ENCODE data around the gene FIZ1.

The FIZ1 gene

DNA sequence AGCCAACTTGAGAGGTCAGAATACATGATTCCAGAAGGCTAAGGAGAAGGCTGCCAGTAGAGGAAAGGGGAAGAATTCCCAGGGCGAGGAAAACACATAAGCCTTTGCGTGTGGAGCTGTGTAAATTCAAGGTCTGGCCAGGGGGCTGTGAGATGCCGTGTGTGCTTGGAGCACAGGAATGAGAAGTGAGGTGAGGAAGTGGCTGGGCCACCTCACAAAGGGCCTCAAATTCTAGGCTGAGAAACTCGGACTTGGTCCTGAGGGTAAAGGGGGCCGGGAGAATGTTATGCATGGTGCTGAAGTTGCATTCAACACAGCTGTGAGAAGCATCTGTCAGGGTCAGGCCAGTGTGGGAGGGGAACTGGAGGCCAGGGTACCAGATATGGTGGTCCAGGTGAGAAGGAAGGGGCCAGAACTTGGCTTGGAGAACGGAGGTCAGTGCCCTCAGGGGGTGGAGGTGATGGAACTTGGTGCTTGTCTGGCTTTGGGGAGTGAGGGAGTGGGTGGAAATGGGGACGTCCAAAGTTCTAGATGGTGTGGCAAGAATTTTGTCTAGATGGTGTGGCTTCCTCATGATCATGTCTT lies 36.6 kb upstream of the FIZ1 start:
- DNase-seq (ENCODE audit: low read depth, low spot score): no peak

DNA sequence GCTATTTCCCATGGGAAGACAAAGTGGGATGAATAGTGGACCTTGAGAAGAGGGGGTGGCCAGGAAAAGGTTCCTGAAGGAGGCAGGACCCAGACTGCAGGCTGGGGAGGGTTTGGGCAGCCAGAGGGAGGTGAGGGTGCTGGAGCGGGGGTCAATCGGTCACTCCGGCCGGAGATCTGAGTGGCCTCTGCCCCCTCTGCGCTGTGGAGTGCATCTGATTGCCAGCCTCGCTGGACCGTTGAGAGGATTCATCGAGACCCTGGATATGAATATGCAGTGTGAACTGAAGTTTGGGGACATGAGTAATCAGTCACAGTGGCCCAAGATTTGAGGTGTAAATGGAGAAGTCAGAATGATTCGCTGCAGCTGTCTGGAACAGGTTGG lies 36.0 kb upstream of the FIZ1 start:
- DNase-seq (ENCODE audit: low read depth, low spot score): no peak

DNA sequence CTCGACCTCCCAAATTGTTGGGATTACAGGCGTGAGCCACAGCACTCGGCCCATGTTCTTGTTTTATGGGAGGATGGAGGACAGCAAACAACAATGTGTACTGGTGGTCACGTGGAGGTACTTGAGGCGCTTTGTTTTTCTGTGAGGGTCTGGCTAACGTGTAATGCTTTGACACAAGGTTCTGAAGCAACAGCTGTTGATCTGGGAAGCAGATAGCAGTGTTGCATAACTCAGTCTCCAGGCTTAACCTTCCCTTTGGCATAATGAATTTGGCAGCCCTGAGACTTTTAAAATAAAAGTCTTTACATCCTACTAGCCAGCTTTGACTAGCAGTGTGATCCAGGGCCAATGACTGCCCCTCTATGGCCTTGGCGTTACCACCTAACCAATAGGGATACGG lies 34.5 kb upstream of the FIZ1 start:
- no peak for DNase-seq (ENCODE audit: low read depth, low spot score)

DNA sequence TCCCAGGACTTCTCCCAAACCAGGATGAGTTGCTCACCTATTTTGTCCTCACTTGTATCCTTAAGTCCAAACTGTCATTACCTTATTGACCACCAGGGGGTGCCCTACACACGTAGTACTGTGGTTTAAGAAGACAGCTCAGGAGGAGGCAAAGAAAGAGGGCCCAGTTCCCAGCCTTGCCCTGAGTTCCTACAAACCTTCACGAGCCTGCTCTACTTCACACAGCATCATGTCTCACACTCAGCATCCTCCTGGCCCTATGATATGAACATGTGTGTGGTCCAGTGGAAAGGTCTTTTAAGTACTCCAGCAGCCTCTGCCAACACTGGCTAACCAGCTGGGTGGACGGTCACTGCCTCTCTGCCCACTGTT lies 33.1 kb upstream of the FIZ1 start:
- DNase-seq (ENCODE audit: low read depth, low spot score): no peak

DNA sequence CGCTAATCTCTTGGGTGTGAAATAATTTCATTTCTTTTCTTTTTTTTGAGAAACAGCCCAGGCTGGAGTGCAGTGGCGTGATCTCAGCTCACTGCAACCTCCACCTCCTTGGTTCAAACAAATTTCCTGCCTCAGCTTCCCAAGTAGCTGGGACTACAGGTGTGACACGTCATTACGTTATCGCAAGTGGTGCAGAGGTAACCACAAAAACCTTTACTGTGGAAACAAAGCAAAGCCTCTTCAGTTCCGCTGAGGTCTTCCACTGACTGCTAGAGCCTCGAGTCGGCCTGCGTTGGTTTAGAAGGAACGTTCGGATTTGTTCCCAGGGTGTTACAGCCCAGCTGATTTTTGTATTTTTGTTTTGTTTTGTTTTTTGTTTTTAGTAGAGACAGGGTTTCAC lies 27.0 kb upstream of the FIZ1 start:
- no peak for DNase-seq (ENCODE audit: low read depth, low spot score)

DNA sequence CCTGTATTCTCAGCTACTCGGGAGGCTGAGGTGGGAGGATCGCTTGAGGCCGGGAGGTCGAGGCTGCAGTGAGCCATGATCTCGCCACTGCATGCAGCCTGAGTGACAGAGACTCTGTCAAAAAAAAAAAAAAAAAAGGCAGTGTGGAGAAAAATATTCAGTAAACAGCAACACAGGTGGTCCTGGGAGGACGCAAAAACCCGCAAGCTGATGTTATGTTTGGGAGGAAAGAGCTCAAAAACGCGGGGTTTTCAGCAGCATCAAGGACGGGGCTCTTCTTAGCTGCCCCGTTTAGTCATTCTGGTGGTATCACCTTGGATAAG lies 25.6 kb upstream of the FIZ1 start:
- DNase-seq (ENCODE audit: low read depth, low spot score): no peak

DNA sequence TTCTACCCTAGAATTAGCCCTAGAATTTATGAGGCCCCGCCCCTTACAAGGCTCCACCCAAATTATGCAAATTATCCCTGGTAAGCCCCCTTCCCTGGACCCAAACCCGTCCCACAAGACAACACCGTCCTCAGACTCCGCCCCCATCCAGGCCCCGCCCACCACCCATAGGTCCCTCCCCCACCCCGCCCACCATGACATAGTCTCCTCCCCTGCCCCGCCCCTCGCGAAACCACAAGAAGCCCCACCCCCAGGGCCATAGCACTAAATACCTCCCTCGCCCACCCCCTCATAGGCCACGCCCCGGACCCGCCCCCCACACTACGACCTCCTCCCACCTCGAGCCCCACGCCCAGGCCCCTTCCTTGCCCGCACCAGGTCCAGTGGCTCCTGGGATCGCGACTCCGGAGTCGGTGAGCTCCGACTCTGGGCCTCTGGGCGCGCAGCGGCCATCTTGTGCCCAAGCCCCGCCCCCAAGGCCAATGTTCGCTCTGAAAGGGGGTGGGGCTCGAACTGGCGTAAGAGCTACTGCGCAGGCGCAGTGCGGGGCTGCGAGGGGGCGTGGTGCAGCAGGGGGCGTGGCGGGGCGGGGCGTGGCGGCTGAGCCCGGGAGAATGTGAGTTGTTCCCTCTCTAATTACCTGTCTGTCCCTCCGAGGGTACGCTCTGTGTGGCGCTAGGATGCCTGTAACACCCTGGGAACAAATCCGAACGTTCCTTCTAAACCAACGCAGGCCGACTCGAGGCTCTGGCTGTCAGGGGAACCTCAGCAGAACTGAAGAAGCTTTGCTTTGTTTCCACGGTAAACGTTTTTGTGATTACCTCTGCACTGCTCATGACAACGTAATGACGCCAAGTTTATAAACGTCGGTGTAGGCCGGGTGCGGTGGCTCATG lies 25.0 kb upstream of the FIZ1 start, which contains the start of gene ZNF784:
TSS of gene ZNF784 (minus strand) at position 458 of the 895 bp plus-strand sequence. CDS start at position 453, 5 bp downstream.
- no peak for DNase-seq (ENCODE audit: low read depth, low spot score)

DNA sequence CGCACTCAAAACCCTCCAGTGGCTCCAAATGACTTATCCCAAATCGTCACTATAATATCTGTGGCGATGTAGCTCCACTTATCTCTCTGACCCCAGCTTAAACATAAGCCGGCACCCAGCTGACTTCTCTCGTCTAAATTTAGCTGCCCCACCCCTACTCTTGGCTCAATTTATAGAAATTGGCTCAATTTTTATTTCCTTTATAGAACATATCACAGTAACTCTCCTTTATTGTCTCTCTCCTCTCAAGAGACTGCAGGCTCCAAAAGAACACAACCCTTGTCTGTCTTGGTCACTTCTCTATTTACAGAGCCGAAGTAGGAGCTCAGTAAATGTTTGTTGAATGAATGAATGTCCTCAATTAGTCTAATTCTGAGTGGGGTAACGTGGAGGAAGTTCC lies 24.2 kb upstream of the FIZ1 start:
- no peak for DNase-seq (ENCODE audit: low read depth, low spot score)

DNA sequence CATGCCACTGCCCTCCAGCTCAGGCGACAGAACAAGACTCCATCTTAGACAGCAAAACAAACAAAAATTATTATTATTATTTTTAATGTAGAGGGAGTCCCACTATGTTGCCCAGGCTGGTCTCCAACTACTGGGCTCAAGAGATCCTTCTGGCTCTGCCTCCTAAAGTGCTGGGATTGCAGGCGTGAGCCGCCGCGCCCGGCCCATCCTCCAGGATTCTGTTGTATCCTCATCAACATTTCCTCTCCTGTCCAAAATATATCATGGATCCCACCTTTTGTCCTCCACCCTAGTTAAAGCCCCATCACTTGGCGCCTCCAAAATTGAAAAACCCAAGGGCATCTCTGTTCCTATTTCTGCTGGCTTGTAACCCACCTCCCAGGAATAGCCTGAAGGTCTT lies 23.8 kb upstream of the FIZ1 start:
- DNase-seq (ENCODE audit: low read depth, low spot score): no peak

DNA sequence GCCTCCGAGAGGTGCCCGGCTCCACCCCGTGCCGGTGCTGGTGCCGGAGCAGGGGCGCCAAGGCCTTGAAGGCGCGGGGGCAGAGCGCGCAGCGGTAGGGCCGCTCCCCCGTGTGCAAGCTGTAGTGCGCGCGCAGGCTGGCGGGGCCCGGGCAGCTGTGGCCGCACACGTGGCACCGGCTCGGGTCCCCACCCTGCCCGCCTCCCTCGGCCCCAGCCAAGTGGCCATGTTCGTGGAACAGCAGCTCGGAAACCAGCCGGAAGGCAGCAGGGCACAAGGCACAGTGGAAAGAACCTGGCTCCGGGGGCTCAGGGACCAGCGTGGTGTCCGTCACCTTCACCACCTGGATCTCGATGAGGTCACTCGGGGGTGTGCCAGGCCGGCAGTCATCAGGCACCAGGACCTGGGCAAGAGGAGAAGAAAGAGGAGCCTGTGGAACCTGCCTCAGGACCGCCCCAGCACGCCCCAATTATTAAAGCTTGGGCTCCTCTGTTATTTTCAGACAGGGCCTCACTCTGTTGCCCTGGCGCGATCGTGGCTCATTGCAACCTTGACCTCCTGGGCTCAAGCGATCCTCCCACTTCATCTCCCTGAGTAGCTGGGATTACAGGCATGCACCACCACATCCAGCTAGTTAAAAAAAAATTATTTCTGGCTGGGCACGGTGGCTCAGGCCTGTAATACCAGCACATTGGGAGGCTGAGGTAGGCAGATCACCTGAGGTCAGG lies 23.1 kb upstream of the FIZ1 start:
- DNase-seq (ENCODE audit: low read depth, low spot score): no peak

DNA sequence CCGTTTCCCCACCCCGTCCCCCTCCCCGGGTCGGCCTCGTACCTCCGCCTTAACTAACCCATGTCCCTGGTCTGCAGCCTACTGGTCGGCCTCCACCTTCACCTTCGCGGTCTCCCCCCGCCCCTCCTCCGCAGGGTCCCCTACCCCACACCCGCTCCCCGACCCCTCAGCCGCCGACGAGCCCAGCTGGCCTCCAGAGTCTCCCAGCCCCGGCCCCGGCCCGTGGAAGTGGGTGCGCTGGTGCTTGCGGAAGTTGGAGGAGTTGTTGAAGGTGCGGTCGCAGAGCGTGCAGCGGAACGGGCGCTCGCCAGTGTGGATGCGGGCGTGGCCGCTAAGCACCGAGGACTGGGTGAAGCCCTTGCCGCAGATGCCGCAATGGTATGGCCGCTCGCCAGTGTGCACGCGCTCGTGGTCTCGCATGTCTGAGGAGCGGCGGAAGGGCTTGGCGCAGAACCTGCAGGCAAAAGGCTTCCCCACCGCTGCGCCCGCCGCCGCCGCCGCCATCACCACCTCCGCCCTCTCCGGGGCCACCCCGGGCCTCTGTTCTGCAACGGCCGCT lies 22.4 kb upstream of the FIZ1 start:
- no peak for DNase-seq (ENCODE audit: low read depth, low spot score)

DNA sequence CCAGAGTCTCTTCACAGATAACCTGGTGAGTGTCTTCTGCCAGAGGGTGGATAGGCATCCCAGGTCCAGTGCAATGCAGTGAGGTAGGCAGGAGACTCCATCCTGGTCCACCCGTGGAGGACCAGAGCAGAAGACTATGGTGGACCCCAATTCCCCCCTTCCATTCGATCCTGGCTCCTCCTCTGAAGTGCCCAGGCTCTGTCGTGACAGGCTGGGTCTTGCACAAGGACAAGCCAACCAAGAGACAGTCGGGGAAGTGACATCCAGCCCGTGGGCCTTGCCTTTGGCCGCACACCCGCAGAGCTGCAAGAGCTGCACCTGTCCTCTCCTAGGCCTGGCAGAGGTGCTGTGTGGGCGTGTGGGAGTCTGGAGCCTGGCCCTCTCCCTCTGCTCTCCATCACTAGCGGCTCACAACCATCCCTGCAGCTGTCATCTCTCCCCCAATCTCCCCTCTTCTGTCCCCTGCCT lies 21.9 kb upstream of the FIZ1 start:
- no peak for DNase-seq (ENCODE audit: low read depth, low spot score)

DNA sequence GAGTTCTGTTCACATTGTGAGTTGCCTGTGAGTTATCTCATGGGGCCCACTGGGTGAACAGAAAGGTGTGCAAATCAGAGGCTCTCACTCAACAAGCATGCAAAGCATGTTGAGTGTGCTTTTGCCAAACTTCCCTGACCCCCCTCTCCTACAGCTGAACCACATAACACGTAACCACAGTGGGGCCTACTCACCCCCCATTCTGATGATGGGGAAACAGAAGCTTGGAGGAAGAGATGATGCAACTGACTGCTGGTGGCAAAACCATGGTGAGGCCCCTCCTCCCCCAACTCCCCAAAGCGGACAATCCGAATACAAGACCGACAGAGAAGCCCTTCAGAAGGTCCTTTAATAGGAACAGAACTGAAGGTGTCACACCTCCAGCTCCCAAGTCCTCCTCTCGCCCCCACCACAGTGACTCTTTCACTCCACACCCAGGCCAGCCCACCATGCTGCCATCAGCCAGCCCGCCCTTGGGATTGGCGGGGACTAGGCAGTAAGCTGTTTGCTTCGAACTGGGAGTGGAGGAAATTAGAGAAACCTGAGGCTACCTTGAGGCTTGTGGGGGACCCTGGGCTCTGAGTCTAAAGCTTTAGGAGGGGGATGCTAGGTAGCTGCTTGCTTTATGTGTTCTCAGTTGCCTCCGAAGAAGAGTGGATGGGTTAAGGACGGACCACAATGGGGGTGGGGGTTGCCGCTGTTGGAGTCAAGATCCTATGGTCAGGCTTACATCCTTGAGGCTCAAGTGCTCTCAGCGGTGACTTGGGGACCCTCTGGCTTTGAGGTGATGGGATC lies 21.3 kb upstream of the FIZ1 start:
- DNase-seq (ENCODE audit: low read depth, low spot score): no peak

DNA sequence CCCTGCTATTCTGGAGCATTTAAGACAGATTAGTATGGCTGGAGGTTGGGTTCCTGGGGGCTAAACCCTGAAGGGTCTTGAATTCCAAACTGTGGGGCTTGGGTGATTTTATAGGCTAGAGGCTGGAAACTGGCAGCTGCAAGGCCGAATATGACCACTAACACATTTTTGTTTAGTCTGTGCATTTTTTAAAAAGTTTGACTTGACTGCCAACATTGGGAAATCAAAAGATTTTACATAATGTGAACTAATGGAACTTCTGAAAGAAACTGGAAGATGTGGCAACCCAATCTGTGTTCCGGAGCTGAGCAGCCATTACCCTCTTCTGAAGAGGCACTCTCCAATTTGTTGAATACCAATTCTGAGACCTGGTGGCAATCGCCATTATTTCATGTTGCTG lies 20.0 kb upstream of the FIZ1 start:
- DNase-seq (ENCODE audit: low read depth, low spot score): no peak

DNA sequence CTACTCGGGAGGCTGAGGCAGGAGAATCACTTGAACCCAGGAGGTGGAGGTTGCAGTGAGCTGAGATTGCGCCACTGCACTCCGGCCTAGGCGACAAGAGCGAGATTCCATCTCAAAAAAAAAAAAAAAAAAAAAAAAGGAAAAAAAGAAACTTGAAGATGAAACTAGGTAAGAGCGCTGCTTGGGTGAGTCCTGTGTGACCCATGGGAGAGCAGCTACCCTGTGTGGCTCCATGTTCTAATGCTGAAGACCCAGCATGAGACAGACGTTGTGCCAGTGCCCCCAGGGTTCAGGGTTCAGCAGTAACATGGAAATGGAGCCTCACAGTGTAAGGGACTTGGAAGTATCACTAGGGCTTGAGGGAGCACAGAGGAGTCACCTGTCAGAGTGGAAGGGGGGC lies 19.1 kb upstream of the FIZ1 start:
- no peak for DNase-seq (ENCODE audit: low read depth, low spot score)

DNA sequence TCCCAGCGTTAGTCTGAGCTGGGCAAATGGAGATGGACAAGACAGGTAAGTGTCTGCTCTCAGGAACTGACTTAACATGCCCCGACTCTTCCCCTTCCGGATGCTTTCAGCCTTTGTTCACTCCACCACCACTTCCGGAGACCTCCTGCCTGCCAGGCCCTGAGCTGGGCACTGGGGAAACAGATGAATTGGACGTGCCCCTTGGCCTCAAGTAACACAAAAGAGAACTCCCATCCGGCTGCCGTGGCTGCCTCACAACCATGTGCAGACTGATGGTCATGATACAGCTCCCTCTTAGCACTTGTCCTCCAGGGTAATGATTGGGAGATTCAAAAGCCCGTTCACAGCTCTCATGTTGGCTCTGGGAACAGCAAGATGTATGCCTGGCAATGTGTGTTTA lies 18.1 kb upstream of the FIZ1 start:
- DNase-seq (ENCODE audit: low read depth, low spot score): no peak

DNA sequence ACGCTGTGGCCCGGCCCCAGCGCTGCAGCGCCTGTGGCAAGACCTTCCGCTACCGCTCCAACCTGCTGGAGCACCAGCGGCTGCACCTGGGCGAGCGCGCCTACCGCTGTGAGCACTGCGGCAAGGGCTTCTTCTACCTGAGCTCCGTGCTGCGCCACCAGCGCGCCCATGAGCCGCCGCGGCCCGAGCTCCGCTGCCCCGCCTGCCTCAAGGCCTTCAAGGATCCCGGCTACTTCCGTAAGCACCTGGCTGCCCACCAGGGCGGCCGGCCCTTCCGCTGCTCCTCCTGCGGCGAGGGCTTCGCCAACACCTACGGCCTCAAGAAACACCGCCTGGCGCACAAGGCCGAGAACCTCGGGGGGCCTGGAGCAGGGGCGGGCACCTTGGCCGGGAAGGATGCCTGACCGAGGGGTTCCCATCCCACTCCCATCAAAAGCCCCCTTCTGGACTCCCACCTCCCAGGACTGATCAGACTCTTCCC lies 17.1 kb upstream of the FIZ1 start:
- DNase-seq (ENCODE audit: low read depth, low spot score): no peak

DNA sequence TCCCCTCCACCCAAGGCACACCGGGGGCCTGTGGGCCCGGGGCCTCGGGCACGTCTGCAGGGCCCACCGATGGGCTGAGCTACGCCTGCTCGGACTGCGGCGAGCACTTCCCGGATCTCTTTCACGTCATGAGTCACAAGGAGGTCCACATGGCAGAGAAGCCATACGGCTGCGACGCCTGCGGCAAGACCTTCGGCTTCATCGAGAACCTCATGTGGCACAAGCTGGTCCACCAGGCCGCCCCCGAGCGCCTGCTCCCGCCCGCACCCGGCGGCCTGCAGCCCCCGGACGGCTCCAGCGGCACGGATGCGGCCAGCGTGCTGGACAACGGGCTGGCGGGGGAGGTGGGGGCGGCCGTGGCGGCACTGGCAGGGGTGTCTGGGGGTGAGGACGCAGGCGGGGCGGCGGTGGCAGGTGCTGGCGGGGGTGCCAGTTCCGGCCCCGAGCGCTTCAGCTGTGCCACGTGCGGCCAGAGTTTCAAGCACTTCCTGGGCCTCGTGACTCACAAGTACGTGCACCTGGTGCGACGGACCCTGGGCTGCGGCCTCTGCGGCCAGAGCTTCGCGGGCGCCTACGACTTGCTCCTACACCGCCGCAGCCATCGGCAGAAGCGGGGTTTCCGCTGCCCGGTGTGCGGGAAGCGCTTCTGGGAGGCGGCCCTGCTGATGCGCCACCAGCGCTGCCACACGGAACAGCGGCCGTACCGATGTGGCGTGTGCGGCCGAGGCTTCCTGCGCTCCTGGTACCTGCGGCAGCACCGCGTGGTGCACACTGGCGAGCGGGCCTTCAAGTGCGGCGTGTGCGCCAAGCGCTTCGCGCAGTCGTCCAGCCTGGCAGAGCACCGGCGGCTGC lies 16.5 kb upstream of the FIZ1 start:
- DNase-seq (ENCODE audit: low read depth, low spot score): no peak

DNA sequence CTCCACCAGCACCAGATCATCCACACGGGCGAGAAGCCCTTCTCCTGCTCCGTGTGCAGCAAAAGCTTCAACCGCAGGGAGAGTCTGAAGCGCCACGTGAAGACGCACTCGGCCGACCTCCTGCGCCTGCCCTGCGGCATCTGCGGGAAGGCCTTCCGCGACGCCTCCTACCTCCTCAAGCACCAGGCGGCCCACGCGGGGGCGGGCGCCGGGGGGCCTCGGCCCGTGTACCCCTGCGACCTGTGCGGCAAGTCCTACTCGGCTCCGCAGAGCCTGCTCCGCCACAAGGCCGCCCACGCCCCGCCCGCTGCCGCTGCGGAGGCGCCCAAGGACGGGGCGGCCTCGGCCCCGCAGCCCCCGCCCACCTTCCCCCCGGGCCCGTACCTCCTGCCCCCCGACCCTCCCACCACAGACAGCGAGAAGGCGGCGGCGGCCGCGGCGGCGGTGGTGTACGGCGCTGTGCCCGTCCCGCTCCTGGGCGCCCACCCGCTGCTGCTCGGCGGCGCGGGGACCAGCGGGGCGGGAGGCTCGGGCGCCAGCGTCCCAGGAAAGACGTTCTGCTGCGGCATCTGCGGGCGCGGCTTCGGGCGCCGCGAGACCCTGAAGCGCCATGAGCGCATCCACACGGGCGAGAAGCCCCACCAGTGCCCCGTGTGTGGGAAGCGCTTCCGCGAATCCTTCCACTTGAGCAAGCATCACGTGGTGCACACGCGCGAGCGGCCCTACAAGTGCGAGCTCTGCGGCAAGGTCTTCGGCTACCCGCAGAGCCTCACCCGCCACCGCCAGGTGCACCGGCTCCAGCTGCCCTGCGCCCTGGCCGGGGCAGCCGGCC lies 15.6 kb upstream of the FIZ1 start:
- DNase-seq (ENCODE audit: low read depth, low spot score): no peak
